ENCODE data around the gene COL4A2.

DNA sequence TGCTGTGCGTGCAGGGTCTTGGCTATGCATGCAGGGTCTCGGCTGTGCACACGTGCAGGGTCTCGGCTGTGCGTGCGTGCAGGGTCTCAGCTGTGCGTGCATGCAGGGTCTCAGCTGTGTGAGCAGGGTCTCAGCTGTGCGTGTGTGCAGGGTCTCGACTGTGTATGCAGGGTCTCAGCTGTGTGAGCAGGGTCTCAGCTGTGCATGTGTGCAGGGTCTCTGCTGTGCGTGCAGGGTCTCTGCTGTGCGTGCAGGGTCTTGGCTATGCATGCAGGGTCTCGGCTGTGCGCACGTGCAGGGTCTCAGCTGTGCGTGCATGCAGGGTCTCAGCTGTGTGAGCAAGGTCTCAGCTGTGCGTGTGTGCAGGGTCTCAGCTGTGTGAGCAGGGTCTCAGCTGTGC, 212.0 kb downstream of the COL4A2 start:
- TF ChIP-seq, protein P1, sequence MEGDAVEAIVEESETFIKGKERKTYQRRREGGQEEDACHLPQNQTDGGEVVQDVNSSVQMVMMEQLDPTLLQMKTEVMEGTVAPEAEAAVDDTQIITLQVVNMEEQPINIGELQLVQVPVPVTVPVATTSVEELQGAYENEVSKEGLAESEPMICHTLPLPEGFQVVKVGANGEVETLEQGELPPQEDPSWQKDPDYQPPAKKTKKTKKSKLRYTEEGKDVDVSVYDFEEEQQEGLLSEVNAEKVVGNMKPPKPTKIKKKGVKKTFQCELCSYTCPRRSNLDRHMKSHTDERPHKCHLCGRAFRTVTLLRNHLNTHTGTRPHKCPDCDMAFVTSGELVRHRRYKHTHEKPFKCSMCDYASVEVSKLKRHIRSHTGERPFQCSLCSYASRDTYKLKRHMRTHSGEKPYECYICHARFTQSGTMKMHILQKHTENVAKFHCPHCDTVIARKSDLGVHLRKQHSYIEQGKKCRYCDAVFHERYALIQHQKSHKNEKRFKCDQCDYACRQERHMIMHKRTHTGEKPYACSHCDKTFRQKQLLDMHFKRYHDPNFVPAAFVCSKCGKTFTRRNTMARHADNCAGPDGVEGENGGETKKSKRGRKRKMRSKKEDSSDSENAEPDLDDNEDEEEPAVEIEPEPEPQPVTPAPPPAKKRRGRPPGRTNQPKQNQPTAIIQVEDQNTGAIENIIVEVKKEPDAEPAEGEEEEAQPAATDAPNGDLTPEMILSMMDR (IDR thresholded peaks at IDR 0.05; ENCODE audit: low read length) = no peak
- no peak for TF ChIP-seq EZH2 (optimal IDR thresholded peaks at IDR 0.05; ENCODE audit: low read depth, low read length)

All from MM.1S (cell line).